HG02981 (cell line): Measurements from ENCODE around the gene SBK2.
"Not testable (repeated sequence)": the region's sequence is repeated elsewhere in the genome, so short reads cannot be mapped to it uniquely, and the experiment has no call there.

Experiments
- ATAC-seq: cut with Tn5 transposase; IDR thresholded peaks from one replicate; pipeline ENCODE4 v1.9.1; 2021; ENCODE audit warnings: mild to moderate bottlenecking, moderate library complexity; ENCODE audit not compliant: unreplicated experiment

Gene SBK2

DNA sequence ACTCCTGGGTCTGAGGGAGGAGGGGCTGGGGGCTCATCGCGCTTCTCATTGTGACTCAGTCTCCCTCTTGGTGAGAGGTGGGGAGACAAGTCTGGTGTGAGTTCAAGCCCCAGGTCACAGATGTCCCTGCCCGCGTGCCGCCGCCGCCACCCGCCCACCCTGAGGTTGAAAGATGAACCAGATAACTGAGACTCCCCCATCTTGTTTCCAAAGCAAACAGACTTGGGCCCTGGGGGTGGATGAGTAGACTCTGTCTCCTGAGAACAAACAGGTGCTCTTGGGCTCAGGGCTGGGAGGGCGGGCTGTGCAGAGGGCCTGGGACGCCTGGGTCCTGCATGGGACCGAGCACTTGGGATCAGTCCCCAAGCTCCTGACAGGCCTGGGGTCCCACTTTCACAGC lies 567 bp downstream of the SBK2 start:
- ATAC-seq, result no peak

DNA sequence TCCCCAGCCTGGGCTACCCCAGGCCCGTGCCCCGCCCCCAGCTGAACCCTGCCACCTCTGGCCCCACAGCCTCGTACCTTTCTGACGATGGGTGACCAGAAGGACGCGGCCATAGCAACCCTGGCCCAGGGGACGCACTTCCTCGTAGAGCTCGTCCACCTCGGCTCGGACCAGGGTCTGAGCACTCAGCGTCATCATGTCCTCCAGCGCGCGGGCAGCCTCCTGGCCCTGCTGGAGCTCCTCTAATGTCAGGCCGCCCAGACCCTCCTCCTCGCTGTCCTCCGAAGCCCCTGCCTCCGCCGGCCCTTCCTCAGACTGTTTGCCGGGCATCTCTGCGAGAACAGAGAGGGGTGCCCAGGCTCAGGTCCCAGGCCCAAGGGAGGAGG lies 975 bp downstream of the SBK2 start:
- ATAC-seq, result no peak

DNA sequence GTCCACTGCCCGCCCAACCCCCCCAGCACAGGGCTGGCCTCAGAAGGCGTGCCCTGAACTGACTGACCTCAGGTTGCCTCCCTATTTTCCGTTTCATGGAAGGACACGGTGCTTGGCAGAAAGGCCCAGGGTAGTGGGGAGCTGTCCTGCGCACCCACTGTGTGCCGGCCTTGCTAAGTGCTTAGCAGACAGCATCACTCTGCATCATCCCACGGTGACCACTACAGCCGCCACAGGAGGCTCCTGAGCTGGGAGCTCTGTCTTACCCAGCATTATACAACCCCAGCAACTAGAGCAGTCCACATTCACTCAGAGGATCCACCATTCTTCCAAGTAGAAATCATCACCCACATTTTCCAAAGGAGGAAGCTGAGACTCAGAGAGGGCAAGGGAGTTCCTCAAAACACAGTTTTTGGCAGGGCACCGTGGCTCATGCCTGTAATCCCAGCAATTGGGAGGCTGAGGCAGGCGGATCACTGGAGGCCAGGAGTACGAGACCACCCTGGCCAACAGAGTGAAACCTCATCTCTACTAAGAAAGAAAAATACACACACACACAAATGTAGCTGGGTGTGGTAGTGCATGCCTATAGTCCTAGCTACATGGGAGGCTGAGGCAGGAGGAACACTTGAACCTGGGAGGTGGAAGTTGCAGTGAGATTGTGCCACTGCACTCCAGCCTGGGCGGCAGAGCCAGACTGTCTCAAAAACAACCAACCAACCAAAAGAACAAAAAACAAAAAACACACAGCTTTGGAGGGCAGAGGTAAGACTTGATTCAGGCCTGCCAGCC lies 1.6 kb downstream of the SBK2 start:
- no peak for ATAC-seq

DNA sequence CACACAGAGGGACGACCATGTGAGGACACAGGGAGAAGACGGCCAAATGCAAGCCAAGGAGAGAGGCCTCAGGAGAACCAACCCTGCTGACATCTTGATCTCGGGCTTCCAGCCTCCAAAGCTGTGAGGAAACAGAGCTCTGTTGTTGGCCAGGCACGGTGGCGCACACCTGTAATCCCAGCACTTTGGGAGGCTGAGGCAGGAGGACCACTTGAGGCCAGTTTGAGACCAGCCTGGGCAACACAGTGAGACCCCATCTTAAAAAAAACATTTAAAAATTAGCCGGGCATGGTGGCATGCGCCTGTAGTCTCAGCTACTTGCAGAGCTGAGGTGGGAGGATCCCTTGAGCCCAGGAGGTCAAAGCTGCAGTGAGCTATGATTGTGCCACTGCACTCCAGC lies 2.7 kb downstream of the SBK2 start:
- not testable (repeated sequence) for ATAC-seq

DNA sequence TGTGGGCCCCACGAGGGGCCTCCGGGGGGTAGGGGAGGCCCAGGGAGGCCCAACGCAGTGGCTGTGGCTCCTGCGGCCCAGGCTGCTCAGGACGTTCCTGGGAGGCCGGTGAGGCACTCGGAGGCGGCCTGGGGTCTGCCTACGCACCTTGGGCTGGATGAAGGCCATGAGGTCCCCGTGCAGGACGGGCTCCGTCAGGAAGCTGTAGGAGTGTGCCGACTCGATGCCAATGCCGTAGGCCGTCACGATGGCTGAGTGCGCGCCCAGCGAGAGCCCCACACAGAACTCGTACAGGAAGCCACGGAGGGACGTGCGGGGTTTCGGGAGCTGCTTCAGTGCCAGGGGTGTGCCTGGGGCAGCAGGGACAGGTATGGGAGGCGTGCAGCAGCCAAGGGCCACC lies 5.9 kb downstream of the SBK2 start:
- ATAC-seq, result no peak

DNA sequence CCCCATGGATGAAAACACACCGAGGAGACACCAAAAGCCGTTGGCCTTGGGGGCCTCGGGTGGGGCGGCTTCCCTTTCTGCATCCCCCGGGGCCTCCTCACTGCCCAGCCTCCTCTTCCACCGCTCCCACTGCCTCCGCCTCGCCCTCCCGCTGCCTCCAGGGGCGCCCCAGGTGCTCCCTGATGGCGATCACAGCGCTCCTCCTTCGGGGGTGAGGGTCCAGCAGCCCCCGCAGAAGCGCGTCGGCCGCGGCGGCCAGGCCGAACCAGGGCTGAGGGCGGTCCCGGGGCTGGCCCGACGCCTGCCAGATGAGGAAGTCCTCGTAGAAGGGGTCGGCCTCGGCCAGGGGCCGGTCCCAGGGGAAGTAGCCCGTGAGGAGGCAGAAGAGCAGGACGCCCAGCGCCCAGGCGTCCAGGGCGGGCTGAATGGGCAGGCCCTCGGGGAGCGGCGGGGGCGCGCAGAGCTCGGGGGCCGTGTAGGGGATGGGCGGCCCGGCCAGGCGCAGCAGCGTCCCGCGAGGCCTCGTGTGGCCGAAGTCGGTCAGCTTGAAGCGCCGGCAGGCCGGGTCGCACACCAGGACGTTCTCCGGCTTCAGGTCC lies 7.2 kb downstream of the SBK2 start:
- ATAC-seq, result no peak

DNA sequence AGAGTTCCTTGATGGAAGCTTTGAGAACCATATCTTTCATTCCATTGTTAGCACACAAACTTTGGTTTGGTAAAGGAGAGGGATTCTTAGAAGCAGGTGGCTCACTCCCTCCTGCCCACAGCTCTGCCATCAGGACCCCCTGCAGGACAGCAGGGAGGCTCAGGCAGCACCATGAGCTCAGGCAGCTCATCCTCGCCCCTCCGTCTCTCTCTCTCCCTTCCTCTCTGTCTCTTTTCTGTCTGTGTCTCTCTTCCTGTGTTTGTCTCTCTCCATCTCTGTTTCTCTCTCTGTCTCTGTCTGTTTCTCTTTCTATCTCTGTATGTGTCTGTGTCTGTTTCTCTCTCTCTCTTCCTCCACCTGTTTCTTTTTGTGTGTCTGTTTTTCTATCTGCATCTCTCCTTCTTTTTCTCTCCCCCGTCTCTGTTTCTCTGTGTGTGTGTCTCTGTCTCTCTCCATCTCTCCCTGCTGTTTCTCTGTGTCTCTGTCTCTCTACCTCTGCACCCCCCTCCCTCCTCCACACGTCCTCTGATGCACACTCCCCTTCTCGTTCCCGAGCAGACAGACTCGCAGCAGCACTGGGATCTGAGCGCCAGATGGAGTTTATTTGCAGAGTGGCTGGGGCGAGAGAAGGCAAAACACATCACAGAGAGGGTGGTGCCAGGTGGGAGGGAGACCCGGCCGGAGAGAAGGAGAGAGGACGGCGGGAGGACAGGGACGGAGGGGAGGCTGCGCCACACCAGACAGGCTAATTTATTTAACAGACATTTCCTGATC lies 8.7 kb downstream of the SBK2 start:
- no peak for ATAC-seq

DNA sequence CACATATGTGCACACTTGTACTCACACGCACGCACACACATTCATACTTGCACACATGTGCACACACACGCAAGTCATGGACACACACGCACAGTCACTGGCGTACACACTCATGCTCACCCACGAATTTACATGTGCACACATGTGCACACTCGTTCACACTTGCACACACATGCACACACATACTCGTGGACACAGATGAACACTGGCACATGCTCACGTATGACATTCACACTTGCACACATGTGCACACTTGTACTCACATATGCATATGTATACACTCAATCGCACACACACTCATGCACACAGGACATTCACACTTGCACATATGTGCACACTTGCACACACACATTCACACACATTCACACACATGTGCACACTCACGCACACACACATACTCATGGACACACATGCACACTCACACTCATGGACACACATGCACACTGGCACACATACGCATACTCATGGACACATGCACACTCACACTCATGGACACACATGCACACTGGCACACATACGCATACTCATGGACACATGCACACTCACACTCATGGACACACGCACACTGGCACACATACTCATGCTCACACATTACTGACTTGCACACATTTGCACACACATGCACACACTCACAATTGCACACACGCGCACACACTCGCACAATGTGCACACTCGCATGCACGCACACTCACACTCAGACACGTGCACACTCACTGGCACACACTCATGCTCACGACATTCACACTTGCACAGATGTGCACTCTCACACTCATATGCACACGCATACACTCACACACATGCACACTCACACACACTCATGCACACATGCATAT lies 9.5 kb downstream of the SBK2 start:
- no peak for ATAC-seq

DNA sequence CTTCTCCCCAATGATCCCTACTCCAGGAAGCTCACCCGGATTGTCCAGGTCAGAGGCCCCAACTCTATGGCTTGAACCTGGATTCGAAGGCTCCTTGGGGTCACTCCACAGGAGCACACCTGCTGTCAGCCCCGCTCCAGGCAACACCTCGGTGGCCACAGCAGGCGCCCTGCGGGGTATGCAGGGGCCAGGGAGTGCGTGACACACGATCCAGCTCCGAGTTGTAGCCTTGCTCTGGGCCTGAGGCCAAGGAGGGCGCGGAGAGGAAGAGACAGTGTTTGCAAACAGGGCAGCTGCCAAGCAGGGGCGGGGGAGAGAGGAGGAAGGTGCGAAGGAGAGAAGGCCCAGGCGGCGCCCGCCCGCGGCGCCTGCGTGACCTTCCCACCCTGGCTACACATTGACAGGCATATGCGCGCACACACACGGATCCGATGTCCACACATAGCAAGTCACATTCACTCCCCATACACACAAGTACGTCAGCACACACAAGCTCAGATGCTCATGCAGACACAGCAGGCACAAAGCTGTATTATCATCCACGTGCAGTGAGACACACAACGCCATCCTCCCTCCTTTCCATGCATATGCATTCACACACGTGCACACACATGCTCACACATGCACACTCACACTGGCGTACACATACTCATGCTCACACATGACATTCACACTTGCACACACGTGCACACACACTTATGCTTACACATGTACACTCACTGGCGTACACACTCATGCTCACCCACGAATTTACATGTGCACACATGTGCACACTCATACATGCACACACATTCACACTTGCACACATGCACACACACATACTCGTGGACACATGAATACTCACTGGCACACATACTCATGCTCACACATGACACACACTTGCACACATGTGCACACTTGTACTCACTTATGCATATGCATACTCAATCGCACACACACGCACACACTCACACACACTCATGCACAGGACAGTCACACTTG lies 10.4 kb downstream of the SBK2 start:
- ATAC-seq, result no peak

DNA sequence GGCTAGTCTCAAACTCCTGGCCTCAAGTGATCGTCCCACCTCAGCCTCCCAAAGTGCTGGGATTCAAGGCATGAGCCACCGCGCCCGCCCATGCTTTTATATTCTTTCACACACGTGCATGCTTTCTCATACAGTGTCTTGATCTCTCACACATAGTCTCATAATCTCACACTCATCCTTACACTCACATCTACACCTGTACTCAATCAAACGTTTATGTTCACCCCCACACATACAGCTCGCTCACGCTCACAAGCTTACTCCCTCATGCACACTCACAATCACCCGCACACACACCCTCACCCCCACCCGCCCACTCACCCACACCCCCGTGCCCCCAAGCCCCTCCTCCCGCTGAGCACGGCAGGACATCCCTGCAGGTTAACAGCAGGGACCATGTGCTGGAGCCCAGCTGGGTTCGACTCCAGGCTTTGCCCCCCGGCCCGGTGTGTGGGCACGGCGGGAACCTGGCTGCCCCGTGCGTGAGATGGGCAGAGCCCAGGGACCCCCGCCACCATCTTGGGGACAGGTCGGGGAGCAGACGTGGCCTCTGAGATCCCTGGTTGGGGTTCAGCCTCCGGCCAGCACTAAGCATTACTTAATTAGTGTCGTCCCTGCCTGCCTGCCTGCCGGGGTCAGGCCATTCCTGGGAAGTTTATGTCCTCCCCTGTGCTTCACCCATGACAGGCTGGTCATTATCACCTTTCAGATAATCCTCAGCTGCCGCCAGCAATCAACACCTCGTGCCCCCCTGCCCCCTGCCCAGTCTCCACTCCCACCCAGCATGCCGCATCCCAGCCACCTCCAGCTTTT lies 11.4 kb downstream of the SBK2 start:
- no peak for ATAC-seq

DNA sequence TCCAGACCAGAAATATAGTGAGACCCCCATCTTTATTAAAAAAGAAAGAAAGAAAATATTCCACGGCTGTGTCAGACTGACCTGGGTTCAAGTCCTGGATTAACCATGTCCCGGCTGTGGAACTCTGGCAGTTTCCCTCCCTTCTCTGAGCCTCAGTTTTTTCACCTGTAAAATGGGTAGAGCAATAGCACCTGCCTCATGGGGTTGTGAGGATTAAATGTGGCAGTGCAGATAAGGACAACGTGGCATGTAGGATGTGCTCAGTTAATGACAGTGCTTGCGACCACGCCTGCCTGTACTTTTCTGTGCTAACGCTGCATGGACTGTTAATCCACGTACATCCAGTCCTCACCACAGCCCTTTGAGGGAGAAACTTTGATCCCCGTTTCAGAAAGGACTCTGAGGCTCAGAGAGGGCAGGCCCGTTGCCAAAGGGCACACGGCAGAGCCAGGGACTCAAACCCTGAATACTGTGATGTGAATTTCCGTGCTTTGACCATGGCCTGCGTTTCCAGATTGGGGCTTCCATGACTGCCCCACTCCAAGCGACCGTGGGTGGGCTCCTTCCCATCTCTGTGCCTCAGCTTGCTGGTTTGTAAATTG lies 16.1 kb downstream of the SBK2 start:
- ATAC-seq, result no peak

DNA sequence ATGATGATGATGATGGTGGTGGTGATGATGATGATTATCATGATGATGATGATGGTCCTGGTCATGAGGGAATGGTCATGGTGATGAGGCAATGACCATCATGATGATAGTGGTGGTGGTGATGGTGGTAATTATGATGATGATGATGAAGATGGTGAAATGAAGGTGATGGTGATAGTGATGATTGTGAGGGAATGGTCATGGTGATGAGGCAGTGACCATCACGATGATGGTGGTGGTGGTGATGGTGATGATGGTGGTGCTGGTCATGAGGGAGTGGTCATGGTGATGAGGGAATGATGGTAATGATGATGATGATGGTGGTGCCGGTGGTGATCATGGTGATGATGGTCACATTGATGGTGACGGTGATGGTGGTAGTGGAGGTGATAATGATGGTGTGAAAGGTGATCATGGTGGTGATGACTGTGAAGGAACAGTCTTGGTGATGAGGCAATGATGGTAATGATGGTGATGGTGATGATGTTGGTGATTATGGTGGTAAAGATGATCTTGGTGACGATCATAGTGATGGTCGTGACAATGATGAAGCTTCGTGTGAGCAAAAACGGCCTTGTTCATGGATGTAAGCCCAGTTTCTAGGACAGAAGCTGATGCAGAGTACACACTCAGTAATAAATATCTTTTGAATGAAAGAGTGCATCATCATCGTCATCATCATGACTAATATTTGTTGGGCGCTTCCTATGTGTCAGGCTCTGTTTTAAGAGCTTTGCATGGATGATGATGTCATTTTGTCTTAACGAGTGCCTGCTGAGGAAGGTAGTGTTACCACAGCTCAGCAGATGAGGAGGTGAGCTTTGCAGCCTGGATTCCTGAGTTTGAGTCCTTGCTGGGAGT lies 17.3 kb downstream of the SBK2 start:
- ATAC-seq, result no peak

DNA sequence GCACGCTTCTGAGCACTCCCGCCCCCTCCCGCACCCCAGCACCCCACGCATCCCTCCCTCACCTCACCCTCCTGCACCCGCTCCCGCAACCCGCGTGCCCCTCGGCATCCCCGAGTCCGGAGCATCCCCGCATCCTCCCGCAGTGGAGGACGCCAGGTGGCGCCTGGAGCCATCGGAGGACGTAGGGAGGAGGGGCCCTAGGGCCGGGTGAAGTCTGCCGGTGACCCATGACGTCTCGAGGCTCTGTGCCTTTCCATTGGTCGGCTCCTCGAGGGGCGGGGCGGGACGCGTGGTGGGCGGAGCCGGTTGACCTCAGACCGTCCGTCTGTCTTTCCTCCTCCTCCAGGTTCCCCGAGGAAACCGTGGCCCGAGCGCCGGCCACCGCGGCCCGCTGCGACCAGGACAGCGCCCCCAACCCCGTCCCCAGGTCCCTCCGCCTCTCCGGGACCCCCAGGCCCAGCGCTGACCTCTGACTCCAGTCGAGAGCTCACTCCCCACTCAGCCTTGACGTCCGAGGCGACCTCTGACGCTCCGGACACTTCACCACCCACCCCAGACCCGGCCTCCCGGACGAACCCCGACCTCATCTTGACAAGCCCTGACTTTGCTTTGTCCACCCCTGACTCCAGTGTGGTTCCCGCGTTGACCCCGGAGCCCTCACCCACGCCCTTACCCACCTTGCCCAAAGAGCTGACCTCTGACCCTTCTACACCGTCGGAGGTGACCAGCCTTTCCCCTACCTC lies 19.9 kb downstream of the SBK2 start:
- peak; percentile 97 for ATAC-seq

DNA sequence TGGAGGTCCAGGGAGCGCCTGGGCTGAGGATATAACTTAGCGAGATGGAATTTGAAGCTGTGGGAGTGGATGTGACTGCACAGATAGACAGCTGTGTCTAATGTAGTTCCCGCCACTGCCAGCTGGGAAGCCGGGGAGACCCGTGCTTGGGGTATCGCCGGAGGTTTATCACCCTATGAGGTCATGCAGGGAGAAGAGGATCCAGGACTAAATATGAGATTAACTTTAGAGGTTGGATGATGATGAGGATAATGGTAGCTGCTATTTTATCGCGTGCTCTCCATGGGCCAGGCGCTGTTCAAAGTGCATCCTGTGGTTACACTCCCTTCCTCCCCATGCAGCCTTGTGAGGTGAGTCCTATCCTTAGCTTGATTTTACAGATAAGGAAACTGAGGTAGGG lies 28.8 kb downstream of the SBK2 start:
- no peak for ATAC-seq

DNA sequence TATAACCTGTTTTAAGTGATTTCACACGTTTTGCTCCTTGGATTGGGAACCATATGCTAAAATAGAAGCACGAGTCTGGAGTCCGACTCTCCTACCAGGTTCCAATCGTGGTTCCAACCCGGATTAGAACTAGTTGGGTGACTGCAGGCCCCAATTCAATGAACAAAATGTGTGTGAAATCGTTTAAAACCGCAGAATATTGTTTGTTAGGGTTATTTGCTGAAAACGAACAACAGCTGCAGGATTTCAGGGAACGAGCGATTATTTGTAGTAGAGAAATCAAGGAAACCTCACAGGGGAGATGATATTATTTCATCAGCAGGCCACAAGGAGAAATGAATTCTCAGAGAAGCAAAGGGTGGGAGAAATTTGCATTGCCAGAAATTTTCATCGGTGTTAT lies 32.0 kb downstream of the SBK2 start:
- no peak for ATAC-seq

DNA sequence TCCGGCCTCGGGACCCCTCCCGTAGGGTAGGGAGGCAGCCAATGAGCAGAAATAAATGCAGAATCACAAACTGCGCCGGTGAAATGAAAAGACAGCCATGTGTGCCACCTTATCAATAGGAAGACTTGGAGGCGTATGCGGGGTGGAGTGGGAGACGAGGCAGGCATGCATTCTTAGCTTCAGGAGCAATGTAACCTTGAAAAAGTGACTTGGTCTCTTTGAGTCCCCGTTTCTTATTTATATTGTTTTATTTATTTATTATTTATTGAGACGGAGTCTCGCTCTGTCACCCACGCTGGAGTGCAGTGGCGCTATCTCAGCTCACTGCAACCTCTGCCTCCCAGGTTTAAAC lies 32.7 kb downstream of the SBK2 start:
- no peak for ATAC-seq
